C4-2B (cell line): Measurements from ENCODE around the gene KRTAP17-1.

Experiments
- H3K27ac ChIP-seq: fragments of 450-650 bp; 2 replicates; pipeline ENCODE4 v1.5.1; 2017
- CTCF ChIP-seq: fragments of 450-650 bp; conservative IDR thresholded peaks from 2 replicates; pipeline ENCODE4 v1.5.1; 2017; ENCODE audit warnings: mild to moderate bottlenecking
- ZFX ChIP-seq: fragments of 450-650 bp; IDR thresholded peaks from 2 replicates; pipeline ENCODE4 v1.6.1; 2017

The KRTAP17-1 gene

DNA sequence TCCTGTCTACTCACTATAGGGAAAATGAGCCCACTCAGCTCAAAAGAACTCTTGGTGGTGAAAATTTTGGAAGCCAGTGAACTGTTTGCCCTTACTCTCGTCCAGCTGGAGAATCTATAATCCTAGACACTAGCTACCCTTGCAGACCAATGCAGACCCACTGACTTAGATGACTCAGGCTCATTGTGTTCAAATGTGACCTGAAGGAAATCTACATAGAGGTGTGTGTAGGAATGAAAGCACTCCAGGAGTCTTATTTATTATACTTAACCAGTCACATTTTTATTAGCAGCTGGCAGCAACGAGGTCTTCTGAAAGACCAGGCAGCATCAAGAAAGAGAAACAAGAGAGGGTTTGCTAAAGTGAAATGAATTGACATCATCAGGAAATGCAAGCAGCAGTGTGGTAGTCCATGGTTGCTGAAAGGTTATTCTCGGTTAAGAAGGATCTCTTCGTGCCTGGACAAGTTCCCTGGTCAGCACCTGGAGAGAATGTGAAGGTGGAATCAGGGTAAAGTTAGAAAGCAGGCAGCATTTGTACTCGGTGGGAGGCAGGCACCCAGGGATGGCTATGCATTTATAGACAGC, 14.2 kb downstream of the KRTAP17-1 start:
- H3K27ac ChIP-seq, result no peak overlapping the region
- no peak for TF ChIP-seq CTCF
- no peak for TF ChIP-seq ZFX

DNA sequence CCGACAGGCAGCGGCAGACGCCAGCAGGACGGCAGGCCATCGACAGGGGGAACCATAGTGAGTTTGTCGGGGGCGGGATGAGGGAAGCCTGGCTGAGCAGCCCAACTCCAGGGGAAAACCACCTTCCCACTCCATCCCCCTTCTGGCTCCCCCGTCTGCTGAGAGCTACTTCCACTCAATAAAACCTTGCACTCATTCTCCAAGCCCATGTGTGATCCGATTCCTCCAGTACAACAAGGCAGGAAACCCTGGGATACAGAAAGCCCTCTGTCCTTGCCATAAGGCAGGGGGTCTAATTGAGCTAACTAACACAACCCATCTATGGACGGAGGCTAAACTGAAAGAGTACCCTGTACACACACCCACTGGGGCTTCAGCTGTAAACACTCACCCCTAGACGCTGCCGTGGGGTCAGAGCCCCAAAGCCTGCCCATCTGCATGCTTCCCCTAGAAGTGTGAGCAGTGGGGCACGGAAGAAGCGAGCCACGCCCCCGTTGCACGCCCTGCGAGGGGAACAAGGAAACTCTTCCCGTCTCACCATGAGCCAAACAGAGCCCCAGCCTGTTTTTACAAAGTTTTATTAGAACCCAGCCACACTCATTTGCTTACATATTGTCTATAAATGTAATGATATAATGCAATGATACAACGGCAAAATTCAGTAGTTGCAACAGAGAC, 16.9 kb downstream of the KRTAP17-1 start:
- TF ChIP-seq ZFX, result no peak
- TF ChIP-seq CTCF, result no peak
- no peak overlapping the region for H3K27ac ChIP-seq

DNA sequence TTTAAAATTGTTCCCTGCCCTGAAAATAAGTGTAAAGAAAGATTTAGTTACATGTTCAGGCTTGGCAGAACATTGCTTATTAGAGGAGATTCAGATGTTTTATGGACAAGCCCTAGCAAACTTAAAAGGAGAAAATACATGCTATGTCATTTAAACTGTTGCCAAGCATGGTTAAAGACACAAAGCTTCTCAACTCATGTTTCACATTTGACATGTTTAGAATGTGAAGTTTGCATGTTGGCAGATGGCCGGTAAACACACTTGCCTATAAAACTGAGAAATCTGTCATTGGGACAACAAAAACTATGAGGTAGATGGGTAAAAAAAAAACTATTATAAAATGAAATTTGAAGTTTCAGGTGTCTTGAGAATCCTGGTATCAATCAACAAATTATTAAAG, 18.7 kb downstream of the KRTAP17-1 start:
- TF ChIP-seq CTCF, result no peak
- no peak for TF ChIP-seq ZFX
- H3K27ac ChIP-seq, result no peak overlapping the region

DNA sequence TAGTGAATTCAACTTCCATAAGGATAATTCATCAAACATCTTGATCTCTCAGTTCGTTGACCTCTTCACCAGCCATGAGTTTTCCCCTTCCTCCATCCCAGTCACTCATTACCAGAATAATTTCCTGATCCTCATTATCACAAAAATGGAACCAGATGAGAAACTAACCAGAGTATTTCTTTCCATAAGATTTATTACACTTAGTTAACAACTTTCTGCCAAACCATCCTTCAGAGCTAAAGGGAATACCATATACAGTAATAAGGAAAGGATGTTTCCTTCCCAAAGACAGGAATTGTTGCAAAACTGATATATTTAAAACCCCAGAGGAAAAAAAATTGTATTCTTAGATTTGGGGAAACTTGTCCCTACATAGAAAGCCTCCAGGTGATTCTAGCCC, 21.5 kb downstream of the KRTAP17-1 start:
- no peak overlapping the region for H3K27ac ChIP-seq
- no peak for TF ChIP-seq CTCF
- no peak for TF ChIP-seq ZFX

DNA sequence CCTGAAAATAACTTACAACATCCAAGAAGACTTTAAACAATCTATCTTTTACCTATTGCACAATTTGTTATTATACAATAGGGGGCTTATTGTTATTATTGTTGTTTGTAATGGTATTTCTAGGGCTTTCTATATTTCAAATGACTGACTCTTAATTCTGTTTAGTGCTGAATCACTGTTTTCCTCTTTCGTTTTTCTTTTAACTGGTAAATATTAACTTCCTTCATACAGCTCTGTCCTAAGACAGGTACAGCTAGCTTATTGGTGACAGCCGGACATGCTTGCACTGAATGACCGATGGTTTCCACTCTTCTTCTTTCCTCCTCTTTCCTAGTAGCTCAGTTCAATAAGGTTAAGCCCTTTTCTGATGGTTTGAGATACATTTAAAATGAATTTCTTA, 28.5 kb downstream of the KRTAP17-1 start:
- no peak overlapping the region for H3K27ac ChIP-seq
- TF ChIP-seq ZFX (no peak), CTCF (no peak)

GRCh38 chr17:41284546-41284945, 31.0 kb downstream of the KRTAP17-1 start:
- no peak for TF ChIP-seq ZFX
- no peak for TF ChIP-seq CTCF
- no peak overlapping the region for H3K27ac ChIP-seq

DNA sequence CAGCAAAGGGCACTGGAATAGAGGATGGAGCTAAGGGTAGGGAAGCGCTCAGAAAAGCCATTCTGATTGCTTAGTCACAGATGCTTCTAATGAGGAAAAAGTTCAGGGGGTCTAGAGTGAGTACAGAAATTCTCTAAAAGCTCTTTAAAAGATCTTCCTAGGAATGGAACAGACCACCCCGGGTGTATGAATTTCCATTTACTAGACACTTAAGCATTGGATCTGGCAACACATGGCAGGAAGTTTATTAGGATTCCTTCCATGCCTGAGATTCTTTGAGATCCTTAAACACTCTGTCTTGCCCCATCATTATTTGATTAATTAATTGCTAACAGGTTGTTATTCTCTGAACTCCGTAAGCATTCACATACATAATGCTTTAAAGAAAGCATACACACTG, 31.5 kb downstream of the KRTAP17-1 start:
- H3K27ac ChIP-seq, result no peak overlapping the region
- TF ChIP-seq CTCF, result no peak
- TF ChIP-seq ZFX, result no peak
